ENCODE data around the gene SENP3.

SENP3 gene

DNA sequence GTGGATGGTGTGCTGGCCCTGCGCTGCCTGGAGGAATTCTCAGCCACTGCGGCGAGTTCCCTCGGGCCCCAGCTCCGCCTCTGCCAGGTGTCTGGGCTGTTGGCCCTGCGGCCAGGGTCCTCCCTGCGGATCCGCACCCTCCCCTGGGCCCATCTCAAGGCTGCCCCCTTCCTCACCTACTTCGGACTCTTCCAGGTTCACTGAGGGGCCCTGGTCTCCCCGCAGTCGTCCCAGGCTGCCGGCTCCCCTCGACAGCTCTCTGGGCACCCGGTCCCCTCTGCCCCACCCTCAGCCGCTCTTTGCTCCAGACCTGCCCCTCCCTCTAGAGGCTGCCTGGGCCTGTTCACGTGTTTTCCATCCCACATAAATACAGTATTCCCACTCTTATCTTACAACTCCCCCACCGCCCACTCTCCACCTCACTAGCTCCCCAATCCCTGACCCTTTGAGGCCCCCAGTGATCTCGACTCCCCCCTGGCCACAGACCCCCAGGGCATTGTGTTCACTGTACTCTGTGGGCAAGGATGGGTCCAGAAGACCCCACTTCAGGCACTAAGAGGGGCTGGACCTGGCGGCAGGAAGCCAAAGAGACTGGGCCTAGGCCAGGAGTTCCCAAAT lies 4.5 kb upstream of the SENP3 start:
- DNase-seq, result no peak

DNA sequence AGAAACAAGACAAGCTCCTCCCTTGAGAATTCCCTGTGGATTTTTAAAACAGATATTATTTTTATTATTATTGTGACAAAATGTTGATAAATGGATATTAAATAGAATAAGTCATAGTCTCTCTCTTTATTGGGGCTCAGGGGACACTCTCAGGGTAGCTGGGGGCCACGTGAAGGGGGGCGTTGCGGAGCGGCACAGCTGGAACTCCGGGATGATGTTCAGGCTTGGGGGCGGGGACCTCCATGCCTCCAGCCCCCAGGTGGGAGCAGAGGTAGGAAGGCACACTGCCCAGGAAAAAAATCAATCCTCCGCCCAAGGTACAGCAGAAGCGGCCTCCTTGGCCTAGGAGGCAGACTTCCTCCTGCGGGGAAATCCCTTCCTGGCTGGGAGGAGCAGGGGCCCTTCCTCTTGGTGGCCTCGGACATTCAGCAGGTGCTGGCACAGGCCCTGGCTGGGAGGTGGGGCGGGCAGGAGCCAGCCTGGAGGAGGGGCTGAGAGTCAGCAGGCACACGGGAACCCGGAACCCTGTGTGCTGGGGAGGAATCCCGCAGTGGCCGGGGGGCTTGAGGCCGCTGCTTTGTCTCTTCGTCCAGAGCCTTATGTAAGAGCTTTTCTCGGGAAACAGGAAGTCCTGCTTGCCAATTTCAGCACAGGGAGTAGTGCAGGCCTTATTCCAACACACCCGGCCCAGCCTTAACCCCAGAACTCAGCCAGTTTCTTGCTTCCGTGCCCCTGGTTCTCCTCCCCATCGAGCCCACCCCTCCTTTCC lies 3.8 kb upstream of the SENP3 start:
- DNase-seq, result peak; percentile 65

DNA sequence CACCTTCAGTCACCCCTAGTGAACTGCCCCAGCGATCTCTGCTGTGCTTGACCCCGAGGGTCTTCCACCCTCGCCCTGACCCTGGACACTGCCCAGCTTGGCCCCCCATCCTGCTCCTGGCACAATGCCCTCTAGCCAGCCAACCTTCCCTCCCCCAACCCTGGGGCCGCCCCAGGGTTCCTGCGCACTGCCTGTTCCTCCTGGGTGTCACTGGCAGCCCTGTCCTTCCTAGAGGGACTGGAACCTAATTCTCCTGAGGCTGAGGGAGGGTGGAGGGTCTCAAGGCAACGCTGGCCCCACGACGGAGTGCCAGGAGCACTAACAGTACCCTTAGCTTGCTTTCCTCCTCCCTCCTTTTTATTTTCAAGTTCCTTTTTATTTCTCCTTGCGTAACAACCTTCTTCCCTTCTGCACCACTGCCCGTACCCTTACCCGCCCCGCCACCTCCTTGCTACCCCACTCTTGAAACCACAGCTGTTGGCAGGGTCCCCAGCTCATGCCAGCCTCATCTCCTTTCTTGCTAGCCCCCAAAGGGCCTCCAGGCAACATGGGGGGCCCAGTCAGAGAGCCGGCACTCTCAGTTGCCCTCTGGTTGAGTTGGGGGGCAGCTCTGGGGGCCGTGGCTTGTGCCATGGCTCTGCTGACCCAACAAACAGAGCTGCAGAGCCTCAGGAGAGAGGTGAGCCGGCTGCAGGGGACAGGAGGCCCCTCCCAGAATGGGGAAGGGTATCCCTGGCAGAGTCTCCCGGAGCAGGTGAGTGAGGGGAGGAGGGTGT lies 3.0 kb upstream of the SENP3 start, which contains the start of gene TNFSF13:
TSS of gene TNFSF13 (plus strand) at position 207 of the 776 bp plus-strand sequence. CDS start at position 497, 290 bp downstream.
- DNase-seq, result no peak

DNA sequence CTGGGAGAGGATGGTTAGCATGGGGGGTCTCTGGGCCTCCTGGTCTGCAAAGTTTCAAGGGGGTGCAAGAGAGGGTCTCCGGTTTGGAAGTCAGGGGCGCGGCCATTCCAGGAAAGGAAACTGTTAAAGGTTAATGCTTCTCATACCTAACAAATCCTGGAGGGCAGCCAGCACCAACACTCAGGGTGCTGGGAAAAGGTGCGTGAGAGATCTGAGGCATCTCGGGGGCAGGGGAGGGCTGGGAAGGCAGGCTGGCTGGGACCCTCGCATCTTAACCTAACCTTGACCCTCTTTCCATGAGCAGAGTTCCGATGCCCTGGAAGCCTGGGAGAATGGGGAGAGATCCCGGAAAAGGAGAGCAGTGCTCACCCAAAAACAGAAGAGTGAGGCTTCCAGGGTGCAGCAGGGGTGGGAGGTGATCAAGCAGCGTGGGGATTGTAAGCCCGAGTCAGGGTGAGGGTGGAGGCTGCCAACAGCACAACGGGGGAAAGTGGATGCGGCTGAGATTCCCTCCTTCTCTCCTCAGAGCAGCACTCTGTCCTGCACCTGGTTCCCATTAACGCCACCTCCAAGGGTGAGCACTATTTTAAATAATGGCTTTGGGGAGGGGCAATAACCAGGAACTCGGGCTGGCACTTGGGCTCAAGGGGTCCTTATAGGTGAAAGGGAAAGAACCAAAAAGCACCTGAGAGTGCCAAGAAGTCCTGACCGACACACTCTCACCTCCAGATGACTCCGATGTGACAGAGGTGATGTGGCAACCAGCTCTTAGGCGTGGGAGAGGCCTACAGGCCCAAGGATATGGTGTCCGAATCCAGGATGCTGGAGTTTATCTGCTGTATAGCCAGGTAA lies 2.2 kb upstream of the SENP3 start:
- no peak for DNase-seq

DNA sequence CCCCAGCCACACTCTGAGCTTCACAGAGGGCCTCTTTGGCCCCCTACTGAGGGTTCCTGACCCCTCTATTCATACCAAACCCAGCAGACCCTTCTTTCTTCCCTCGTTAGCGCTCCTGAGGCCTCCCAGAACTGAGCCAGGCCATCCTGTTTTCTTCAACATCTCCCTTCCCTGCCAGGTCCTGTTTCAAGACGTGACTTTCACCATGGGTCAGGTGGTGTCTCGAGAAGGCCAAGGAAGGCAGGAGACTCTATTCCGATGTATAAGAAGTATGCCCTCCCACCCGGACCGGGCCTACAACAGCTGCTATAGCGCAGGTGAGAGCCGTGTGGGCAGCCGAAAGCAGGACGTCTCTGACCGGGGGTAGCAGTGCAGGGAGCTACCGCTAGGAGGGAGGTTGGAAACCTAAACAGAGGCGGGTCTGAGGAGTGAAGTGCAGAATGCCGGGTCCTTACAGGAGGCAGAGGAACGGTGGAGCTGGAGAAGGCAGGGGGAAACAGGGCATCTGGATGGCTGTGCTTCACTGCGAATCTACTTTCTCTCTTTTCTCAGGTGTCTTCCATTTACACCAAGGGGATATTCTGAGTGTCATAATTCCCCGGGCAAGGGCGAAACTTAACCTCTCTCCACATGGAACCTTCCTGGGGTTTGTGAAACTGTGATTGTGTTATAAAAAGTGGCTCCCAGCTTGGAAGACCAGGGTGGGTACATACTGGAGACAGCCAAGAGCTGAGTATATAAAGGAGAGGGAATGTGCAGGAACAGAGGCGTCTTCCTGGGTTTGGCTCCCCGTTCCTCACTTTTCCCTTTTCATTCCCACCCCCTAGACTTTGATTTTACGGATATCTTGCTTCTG lies 1.3 kb upstream of the SENP3 start:
- DNase-seq, result peak; percentile 82

DNA sequence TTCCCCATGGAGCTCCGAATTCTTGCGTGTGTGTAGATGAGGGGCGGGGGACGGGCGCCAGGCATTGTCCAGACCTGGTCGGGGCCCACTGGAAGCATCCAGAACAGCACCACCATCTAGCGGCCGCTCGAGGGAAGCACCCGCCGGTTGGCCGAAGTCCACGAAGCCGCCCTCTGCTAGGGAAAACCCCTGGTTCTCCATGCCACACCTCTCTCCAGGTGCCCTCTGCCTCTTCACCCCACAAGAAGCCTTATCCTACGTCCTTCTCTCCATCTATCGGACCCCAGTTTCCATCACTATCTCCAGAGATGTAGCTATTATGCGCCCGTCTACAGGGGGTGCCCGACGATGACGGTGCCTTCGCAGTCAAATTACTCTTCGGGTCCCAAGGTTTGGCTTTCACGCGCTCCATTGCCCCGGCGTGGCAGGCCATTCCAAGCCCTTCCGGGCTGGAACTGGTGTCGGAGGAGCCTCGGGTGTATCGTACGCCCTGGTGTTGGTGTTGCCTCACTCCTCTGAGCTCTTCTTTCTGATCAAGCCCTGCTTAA lies 617 bp upstream of the SENP3 start:
- DNase-seq, result peak; percentile 91

DNA sequence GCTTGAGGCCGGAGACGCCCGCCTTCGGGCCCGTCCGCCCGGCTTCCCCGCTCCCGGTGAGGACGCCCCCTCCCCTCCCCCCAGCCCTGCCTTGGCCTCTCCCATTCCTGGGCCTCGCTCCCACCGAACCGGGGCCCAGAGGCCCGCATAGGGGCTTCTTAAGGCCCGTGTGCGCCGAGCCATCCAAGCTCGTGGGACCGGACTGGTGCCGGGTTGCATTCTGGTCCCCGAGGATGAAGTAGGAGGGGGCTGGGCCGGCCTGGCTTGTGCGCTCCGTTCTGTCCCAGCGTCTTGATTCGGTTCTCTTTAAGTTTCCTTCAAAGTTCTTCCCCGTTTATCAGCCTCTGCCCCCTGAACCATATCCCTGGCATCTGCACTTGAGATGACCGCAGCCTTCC lies 488 bp downstream of the SENP3 start:
- DNase-seq, result no peak

DNA sequence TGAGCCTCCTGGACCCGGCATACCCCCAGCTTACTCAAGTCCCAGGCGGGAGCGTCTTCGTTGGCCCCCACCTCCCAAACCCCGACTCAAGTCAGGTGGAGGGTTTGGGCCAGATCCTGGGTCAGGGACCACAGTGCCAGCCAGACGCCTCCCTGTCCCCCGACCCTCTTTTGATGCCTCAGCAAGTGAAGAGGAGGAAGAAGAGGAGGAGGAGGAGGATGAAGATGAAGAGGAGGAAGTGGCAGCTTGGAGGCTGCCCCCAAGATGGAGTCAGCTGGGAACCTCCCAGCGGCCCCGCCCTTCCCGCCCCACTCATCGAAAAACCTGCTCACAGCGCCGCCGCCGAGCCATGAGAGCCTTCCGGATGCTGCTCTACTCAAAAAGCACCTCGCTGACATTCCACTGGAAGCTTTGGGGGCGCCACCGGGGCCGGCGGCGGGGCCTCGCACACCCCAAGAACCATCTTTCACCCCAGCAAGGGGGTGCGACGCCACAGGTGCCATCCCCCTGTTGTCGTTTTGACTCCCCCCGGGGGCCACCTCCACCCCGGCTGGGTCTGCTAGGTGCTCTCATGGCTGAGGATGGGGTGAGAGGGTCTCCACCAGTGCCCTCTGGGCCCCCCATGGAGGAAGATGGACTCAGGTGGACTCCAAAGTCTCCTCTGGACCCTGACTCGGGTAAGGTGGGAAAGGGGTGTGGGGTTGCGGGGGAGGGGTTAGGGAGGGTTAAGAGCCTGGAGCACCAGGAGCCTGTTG lies 1.6 kb downstream of the SENP3 start:
- no peak for DNase-seq

DNA sequence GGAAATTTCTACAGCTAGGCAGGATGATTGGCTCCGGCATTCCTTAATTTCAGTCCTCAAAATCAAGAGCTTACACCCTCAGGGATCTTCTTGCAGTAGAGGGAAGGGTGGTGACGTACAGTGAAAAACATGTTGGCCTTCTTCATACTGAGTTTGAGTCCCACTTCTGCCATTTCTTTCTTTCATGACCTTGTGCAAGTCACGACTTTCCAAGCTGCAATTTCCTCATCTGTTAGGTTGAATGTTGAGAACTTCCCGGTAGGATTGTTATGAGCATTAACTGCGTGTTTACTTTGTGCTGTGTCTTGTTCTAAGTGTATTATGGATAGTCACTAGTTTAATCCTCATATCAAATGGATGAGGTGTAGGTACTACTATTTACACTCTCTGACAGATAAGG lies 7.9 kb downstream of the SENP3 start:
- DNase-seq, result no peak

DNA sequence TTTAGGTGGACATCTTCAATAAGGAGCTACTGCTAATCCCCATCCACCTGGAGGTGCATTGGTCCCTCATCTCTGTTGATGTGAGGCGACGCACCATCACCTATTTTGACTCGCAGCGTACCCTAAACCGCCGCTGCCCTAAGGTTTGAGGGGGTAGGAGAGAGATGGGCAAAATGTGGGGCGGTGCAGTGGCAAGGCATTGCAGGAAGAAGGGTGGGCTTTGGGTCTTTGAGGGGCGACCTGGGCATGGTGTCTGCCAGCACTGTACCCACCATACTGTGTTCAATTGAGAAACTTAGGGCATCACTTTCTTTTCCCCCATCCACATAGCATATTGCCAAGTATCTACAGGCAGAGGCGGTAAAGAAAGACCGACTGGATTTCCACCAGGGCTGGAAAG lies 8.6 kb downstream of the SENP3 start:
- DNase-seq, result no peak

DNA sequence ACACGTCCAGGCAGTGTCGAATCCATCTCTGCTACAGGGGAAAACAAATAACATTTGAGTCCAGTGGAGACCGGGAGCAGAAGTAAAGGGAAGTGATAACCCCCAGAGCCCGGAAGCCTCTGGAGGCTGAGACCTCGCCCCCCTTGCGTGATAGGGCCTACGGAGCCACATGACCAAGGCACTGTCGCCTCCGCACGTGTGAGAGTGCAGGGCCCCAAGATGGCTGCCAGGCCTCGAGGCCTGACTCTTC lies 10.5 kb downstream of the SENP3 start:
- no peak for DNase-seq

DNA sequence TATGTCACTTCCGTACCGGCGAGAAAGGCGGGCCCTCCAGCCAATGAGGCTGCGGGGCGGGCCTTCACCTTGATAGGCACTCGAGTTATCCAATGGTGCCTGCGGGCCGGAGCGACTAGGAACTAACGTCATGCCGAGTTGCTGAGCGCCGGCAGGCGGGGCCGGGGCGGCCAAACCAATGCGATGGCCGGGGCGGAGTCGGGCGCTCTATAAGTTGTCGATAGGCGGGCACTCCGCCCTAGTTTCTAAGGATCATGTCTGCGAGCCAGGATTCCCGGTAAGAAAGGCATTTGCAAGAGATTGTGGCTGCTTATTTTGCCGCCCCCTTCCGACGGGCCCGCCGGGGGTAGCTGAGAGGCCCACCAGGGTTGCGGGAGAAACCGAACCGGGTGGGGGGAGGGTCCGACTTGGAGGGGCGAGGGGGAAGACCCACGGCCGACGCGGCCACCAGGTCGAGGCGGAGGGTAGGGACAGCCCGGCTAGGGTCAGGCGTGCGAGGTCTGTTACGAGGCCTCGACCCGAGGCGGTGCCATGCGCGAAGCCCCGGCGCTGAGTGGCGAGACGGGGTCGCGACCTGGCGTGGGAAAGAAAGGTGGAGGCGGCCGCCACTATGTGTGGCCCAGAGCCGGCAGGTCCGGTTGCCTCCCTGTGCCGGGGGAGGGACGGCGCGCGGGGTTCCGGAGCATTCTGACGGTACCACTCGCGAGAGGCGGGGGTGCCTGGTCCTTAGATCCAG lies 11.0 kb downstream of the SENP3 start:
- peak; percentile 100 for DNase-seq

DNA sequence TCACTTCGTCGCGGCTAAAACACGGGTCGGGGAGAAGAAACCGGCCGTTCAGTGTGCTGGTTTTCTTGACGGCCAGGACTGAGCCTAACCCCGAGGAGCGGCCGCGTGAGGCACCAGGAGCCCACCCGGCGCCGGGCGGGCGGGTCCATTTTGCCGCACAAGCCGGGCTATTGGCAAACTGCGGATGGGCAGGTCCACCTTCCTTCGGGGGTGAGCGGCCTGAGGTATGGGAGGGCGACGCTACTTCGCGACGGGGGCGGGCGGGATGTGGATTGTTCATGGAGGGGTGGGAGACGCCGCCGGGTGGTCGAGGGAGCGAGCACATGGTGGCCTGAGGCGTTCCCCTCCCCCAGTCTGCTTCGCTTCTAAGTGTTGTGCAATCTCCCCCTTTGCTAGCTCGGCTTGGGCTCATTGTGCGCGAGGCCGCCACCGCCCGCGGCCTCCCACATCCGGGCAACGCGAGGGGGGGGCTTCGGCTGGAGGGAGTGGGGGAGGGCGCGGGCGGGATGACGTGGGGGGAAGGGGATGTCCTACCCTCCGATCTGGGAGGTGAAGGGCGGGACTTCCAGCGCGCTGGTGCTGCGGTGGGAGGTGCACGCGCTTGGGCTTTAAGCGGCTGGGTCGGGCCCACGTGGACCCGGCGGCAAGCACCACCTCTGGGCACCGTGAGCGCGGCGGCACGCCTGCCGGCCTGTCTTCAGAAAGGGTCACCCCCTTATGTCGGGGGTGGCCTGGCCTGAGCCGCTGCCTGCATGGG lies 11.8 kb downstream of the SENP3 start:
- peak; percentile 92 for DNase-seq

DNA sequence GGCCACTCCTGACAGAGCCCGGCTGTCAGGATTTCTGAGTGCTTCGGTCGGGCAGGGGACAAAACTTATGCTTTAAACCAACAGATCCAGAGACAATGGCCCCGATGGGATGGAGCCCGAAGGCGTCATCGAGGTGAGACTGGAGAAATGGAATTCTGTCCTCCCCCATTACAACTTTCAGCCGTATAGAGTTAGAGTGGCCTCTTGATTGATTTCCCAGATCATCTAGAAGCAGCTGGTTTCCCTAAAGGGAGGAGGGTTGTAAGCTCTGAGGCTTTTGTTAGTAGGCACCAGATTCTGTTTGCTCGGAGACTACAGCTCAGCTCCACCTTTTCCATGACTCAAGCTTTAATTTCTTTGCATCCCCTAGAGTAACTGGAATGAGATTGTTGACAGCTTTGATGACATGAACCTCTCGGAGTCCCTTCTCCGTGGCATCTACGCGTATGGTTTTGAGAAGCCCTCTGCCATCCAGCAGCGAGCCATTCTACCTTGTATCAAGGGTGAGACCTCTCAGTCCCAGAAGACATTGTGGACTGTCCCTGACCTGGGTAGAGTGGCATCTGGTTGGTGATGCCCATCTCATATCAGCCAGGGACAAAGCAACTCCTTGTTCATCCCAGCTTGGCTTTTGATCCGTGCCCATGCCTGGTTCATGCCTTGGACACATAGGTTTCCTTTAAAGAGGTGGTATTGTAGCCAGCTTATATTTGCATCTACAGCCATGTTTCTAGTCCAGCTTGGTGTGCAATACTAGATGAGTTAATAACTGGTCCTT lies 12.6 kb downstream of the SENP3 start:
- no peak for DNase-seq

DNA sequence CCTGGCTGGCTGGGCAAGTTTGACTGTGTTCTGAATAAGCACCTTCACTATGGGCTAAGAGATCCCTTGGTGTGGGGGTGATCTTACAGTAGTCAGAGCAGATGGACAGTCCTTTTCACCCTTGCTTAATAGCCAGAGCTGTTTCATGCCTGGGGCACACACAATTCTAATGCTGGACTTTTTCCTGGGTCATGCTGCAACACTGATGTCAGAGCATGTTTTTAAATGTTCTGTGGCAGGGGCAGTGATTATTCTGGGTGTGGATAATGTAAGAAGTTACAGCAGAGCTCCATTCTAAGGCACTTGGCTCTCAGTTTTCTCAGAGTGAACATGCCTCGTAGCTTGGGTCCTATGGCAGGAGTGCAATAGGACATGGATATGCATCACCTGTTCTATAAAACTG lies 13.8 kb downstream of the SENP3 start:
- no peak for DNase-seq

DNA sequence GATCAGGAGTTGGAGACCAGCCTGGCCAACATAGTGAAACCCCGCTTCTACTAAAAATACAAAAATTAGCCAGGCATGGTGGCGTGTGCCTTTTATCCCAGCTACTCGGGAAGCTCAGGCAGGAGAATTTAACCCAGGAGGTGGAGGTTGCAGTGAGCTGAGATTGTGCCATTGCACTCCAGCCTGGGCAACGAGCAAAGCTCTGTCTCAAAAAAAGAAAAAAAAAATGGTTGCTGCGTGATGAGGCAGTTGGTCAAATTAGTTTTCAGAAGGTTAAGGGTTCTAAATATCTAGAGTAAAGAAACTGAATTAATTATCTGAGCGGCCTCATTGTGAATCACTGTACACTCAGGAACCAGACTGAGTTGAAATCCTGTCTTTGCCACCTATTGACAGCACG lies 14.2 kb downstream of the SENP3 start:
- DNase-seq, result no peak

DNA sequence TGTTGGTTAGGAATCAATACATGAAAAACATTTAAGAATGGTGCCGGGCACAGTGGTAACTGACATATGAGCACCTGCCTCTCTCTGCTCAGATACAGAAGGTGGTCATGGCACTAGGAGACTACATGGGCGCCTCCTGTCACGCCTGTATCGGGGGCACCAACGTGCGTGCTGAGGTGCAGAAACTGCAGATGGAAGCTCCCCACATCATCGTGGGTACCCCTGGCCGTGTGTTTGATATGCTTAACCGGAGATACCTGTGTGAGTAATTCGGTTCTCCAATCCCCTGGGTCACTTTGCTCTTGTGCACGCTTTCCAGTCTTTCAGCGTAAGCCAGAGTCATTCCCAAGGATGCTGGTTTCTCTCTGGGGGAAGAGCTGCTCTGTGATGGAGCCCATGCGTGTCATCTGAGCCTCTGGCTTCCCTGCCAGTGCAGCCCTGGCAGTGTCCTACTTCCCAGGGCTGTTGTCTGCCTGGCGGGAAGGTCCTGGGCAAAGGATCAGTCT lies 14.8 kb downstream of the SENP3 start:
- no peak for DNase-seq
